ENCODE results near the gene CTU2.

CTU2 gene

DNA sequence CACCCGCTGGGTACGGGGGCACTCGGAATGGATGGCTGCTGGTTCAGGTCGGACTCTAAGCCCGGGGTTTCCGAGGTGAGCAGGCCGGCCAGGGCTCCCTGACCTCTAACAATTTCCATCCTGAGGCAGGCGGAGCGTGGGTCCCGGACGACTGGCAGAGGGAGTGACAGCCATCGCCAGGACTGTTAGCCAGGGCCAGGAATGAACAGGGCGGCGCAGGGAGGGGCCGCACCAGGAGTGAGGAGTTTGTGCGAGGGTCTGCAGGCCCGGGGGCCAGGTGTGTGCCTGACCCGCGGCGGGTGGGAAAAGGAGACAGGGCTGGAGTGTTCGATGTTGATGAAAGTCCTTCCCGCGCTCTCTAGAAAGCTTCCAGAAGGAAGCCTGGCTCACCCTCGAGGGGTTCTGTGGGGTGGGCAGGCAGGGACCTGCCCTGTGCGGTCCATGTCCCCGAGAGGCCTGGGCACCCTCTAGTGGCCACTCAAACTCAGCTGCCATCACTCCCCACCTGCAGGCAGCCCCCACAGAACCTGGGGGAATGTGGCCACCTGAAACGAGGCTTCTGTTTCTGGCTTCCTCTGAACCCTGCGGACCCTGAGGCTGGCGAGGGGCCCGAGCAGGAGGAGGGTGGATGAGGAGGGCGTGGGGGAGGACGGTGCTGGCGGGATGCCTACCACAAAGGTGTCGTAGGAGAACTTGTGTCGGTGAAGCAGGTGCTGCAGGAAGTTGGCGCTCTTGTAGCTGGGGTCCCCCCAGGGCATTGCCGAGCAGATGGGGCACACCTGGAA lies 8.3 kb upstream of the CTU2 start:
- no peak for DNase-seq

DNA sequence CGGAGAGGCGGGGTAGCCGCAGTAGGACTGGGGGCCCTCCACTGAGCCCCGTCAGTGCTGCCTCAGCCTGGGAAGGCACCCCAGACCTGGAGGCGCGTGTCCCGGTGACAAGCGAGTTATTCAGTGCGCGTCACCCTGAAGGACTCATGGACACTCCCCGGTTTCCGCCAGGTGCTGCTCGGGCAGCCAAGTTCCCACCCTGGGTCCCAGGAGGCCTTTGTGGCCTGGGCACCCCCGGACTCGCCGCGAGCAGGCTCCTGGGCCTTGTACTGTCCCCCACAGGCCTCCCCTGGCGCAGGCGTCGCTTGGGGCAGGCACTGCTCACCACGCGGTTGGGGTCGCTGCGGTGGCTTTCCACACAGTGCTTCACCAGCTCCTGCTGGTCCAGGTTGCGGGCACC lies 7.7 kb upstream of the CTU2 start:
- DNase-seq, result no peak

DNA sequence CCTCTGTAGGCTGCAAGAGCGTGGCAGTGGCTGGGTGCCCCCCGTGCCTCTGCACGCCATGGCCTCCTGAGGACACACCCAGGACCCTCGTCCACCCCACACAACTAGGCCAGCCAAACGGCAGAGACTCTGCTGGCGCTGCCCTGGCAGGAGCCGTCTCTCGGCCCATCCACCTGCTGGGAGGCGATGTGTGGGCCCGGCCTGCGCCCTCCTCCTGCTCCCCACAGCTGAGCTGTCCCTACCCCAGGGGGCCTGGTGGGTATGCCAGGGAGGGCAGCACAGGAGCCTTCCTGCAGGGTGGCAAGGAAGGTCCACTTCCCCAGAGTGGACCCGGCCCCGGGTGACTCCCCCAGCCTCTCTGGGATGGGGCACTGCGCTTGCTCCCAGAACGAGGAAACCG lies 7.1 kb upstream of the CTU2 start:
- no peak for DNase-seq

DNA sequence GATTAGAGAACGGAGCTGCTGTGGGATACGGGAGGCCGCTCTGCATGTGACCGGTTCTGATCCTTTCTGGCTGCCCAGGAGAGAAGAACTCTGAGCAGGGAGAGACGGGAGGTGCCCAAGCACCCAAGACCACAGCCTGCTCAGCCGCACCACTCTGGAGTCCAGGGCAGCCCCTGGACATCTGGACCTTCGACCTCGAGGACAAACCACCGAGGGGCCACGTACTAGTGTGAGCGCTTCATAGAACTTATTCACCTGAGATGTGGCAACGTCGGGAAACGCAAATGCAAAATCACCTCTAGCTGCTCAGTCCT lies 6.0 kb upstream of the CTU2 start:
- no peak for DNase-seq

DNA sequence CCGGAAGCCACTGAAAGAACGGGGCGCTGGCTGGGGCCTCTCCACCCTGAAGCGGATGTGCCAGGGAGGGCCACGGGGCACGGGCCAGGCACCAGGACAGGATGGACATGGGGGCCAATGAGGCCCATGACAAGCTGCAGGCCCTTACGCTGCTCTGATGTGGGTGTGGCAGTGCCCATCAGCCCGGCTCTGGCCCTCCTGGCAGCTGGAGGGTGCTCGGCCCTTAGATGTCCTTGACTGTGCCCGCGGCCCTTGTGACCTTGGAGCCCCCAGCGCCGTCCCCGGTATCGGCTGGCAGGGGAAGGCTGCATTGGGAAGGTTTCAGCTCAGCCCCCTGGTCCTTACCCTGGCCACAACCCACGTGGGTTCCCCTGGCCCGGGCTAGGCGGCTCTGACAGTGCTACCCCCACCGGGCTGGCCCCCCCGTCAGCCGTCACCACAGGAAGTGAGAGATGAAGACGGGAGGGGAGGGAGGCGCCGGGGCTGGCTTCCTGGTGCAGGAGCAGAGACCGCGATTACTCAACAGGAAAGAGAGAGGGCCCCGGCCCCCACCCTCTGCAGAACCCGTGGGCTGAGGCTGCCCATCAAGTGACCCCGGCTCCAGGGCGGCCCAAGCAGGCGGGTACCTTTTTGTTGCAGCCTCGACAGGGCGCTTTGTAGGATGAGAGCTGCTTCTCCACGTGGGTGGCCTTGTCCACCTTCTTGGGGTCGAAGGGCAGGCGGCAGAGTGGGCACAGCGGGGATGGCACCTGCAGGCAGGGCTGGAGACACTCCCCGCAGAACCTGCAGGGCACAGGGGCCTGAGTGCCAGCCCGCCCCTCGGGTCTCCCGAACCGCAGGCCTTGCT lies 5.4 kb upstream of the CTU2 start:
- DNase-seq, result peak; percentile 95

DNA sequence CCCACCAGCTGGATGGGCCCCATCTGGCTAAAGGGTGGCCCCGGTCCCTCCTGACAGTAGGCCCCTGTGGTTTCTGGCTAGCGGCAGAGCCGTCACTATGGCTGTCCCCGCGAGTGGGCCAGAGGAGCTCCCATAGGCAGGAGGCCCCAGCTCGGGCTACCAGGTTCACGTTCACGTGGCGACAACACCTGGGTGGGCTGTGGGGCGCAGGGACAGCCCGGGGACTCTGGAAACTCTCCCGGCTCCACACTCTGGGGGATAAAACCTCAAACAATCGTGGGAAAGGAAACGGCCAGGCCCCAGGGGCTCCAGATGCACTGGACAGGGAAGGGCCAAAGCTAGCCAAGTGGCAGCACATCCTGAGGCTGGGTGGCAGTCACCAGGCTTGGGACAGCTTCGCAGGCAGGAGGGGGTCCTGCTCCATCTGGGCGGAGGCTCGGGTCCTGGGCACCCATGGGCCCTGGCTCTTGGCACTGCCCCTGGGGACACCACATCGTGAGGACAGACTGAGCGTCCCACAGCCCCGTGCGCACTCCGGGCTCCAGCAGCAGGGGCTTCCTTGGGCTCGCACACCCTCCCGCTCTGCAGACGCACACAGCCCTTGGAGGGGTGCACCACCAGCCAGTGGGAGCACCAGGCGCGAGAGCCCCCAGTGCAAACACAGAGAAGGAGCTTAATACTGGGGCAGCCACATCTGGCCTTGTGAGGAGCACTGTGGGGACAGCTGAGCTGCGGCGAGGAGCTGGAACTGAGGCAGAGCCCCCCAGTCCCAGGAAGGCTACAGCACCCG lies 4.5 kb upstream of the CTU2 start:
- DNase-seq, result peak; percentile 29

DNA sequence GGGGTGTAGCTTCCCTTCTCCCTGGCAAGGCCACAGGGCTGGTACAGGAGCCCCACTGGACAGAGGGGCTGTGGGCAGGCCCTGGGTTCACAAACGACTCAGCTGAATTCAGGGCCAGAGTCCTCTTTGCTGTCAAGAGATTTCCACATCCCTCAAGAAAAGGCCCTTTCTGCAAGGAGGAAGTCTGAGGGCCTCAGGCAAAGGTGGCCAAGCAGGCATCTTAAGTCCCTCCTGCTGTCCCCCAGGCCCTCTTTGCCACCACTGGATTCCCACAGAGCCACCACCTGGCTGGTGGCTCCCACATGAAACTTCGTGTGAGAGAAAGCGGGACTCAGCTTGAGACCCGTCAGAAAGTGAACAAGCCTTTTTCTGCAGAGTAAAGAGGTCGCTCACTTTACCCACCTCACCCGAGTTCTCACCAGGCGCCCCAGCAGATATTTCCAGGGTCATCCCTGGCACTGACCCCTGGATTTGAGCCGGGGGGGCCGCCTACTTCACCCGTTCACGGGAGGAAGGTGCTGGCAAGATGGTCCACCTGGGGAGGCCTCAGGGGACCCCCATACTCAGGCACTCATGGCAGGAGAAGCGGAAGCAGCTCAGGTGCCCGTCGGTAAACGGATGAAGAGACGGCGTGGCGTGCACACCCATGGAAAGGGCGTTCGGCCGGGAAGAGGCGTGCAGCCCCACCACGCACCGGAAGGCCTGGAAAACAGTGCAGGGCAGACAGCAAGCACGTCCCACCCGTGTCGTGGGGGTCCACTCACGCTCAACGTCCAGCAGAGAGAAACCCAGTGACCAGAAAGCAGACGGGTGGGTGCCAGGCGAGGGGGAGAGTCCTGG lies 3.7 kb upstream of the CTU2 start:
- DNase-seq, result peak; percentile 37

DNA sequence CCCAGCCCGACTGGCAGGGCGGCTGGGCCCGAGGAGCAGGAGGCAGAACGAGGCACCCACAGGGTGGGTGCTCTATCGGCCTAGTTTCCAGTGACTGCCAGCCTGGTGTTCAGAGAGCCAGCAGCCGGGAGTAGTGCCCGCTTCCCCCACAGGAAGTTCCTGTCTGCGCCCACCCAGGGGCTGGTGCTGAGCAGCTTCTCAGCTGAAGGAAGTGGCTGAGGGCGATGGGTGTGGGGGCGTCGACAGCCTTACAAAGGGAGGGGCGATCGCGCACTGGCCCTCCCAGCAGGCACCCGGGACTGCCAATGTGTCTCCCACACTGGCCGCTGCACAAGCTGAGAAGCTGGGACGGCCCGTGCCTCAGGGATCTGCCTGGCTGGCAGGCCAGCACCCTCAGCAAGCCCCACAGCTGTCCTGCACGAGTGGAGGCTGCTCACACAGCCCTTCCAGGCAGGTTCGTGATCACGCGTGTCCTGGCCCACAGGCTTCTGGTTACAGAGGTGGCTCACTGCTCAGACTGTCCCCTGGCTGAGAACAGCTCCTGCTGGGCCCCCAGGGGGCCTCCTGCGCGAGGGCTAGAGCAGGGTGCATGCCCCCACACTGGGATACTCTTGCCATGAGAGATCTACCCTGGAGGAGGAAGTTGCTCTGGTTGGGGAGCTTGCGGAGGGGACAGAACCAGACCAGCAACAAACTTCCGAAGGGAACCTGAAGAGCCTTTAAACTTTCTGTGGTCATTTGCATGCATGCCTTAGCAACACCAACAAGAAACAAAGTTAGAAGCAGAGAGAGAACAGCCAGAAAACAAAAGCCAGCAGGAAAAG lies 2.6 kb upstream of the CTU2 start:
- DNase-seq, result peak; percentile 82

DNA sequence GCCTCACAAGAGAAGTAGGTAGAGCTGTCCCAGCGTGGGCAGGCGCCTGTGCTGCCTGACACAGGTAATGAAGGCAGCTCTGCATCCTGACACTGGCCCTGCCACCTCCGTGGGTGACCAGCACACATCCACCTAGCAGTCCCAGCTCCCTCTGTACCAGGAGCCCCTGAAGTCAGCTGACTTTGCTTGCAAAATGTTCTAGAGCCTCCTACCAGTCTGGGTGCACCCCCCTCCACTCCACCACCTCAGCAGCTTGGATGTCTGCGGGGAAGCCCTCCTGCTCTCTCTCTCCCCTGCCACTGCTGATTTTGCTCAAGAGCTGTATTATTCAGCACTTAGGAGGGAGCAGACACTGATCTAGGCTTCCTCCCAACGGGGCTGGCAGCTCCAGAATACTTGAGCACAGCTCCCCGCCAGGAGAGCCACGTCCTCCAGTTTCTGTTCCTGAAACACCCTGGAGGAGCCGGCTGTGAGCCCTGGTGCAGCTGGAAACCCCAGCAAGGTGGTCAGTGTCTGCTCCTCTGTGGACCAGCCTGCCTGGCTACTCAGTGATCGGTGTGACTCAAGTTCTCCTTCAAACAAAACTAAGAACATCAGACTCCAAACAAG lies 1.1 kb upstream of the CTU2 start:
- DNase-seq, result peak; percentile 47

DNA sequence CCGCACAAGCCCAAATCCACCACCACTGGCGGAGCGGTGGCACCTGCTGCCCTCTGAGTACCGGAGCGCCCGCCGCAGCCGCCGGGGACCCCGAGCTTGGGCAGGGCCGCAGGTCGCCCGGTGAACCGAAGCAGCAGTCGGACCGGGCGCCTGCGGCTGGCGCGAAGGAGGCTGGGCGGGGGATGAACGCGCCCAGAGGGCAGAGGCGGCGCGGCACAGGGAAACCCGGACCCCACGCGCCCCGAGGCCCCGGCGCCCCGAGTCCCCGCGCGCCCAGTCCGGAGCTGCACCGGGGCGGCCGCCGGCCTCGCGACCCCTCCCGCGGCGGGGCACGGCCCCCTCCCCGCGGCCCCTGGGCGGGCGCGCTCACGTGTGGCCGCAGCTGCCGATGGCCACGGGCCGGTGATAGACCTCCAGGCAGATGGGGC lies 488 bp upstream of the CTU2 start:
- peak; percentile 40 for DNase-seq

DNA sequence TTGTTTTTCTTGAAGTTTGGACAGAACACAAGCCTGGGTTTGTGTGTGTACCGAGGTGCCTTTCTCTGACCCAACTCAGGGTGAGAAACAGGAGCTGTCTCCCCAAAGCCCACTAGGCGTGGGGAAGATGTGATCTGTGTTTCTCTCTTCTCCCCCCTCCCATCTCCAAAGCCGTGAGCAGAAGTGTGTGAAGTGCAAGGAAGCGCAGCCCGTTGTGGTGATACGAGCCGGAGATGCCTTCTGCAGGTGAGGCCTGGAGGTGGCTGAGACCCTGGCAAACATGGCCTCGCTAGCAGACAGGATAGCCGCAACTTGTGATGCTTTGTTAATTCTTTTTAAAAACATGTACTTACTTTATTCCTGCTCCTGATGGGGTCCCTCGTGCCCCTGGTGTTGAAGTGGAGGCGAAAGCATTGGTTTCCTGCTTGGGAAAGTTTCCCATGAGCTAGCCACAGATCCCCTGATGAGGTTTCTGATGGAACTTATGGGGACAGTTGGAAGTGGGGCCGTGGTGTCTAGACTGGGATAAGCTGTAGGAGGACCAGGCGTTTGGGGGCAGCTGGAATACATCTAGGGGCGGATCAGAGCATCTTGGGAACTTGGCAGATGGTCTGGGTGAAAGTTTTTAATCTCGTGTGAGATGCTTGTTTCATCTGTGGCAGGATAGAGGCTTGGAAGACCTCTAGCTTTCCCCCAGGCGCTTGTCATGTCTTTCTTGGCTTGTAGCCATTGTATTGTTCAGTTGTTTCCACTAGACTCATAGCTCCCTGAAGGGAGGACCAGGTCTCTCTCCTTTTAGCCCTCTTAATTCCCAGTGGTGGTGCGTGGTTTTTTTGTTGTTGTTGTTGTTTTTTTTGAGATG lies 893 bp downstream of the CTU2 start:
- no peak for DNase-seq

DNA sequence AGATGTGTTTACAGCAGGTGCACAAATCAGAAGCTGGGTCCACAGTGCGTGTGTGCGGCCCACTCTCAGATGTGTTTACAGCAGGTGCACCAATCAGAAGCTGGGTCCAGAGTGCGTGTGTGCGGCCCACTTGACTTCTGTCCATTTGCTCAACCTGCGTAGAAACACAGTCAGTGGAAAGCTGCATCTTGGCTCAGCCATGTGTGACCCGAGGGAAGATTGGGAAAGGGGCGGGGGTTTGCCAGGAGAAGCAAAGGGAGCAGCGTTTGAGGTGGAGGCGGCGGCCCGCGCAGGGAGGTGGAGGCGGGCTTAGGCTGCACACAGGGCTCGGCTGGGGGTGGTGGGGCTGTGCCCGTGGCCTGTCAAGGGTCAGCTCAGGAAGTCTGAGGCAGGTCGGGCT lies 4.3 kb downstream of the CTU2 start:
- DNase-seq, result no peak

DNA sequence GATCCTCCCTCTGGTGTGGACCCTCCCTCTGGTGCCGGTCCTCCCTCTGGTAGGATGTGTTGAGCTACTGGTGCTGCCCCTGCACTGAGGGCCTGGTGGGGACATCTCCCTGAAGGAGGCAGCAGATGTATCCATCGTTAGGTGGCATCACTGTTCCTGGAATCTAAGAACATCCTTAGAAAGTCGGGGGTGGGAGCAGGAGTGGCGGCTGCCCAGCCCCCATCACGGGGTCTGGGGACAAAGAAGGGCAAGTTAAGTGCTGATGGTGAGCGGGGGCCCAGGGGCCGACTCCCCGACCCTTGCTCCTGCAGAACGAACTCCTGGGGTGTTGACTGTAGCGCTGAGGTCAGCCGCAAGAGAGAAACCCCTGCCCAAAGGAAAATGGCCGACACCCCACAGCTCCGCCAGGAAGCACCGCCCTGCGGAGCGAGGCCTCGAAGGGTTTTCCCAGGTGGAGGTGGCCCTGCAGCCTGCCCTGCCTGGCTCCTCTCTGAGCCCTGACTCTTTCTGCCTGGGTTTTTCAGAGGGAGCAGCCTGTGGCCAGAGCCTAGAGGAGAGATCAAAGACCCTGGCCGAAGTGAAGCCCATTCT lies 5.5 kb downstream of the CTU2 start:
- DNase-seq, result no peak

DNA sequence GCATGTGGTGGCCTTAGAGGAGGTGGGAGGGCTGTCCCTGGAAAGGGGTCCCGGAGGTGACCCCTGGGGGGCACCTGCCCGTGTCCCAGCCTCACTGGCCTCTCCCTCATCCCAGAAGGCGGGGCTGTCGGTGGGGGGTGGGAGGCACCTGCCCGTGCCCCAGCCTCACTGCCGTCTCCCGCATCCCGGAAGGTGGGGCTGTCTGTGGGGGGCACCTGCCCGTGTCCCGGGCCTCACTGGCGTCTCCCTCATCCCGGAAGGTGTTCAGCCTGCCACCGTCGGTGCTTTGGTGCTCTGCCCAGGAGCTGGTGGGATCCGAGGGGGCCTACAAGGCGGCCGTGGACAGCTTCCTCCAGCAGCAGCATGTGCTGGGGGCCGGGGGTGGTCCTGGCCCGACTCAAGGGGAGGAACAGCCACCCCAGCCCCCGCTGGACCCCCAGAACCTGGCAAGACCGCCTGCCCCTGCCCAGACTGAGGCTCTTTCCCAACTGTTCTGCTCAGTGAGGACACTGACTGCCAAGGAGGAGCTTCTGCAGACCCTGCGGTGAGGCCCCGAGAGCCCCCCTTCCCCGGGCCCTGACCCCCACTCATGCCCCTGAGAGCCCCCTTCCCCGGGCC lies 6.2 kb downstream of the CTU2 start:
- DNase-seq, result no peak

DNA sequence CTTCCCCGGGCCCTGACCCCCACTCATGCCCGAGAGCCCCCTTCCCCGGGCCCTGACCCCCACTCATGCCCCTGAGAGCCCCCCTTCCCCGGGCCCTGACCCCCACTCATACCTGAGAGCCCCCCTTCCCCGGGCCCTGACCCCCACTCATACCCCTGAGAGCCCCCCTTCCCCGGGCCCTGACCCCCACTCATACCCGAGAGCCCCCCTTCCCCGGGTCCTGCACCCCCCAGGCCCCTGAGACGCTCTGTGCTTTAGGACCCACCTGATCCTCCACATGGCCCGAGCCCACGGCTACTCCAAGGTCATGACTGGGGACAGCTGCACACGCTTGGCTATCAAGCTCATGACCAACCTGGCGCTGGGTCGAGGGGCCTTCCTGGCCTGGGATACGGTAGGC lies 6.8 kb downstream of the CTU2 start:
- no peak for DNase-seq

DNA sequence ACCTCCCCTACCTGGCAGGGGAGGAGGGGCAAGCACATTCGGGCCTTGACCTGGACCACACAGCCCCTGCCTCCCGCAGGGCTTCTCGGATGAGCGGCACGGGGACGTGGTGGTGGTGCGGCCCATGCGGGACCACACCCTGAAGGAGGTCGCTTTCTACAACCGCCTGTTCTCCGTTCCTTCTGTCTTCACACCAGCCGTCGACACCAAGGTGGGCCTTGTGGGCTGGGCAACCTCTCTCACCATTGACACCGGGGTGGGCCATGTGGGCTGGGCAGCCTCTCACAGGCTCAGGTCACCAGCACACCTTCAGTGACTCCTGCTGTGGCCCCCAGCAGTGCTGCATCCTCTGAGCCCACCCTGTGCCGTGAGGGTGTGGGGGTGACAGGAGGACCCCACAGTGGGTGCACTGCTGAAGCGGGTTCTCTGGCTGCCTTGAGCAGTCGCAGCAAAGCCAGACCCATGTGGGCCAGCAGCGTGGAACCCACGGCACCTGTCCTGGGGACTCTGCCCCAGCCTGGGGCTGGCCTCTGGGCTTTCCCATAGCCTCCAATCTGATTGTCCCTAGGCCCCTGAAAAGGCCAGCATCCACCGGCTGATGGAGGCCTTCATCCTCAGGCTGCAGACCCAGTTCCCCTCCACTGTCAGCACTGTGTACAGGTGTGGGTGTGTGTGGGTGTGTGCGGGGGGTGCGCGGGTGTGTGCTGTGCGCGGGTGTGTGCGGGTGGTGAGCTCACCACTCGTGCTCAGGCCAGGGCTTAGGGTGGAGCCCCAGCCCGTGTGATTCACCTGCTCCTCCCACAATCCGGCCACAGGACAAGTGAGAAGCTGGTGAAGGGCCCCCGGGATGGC lies 7.5 kb downstream of the CTU2 start:
- no peak for DNase-seq

DNA sequence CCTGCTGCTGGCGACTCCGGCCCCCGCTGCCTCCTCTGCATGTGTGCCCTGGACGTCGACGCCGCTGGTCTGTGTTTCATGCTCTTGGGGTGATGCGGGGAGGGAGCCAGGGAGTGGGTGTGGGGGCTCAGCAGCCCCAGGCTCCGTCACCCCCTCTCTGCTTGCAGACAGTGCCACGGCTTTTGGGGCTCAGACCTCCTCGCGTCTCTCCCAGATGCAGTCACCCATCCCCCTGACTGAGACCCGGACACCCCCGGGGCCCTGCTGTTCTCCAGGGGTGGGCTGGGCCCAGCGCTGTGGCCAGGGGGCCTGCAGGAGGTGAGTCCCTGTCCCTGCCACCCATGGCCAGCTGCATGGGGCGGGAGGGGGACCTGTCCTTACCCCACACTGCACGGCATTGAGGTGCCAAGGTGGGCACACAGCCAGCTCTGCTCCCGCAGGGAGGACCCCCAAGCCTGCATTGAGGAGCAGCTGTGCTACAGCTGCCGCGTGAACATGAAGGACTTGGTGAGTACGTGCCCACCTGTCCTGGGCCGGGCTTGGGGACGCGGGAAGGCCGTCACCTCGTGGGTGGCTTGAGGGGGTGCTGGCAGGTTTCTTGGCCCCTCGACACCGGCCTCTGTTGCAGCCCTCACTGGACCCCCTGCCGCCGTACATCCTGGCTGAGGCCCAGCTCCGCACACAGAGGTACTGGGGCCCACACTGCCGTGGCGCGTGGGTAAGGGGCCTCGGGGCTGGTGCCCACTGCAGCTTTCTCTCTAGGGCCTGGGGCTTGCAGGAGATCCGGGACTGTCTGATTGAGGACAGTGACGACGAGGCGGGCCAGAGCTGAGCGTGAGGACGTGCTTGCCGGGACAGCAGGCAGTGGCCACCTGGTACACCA lies 8.4 kb downstream of the CTU2 start:
- DNase-seq, result no peak

Measured in activated CD4-positive, alpha-beta T cell treated with anti-CD3 and anti-CD28 coated beads for 48 hours (primary cell).